Ascending aorta (tissue), 2 donors: ENCODE results near the gene DEFB121. TPM values are rescaled to one million over a fixed set of nuclear protein-coding genes. Genes with fewer than 3 reads are reported as not detected.
"Not testable (repeated sequence)": the region's sequence is repeated elsewhere in the genome, so short reads cannot be mapped to it uniquely, and the experiment has no call there.

Experiments used
- DNase-seq, 2 donors: peaks; one replicate each; pipeline ENCODE4 v3.0.0-alpha.2; 2019; ENCODE audit warnings: low spot score in 2 of 2
- H3K27ac ChIP-seq, 2 donors: fragments of 200-600 bp; sonication (generic); one replicate each; pipeline ENCODE4 v1.5.1; 2016 to 2017; ENCODE audit warnings: mild to moderate bottlenecking in 1 of 2
- H3K27me3 ChIP-seq: fragments of 200-600 bp; sonication (generic); one replicate; pipeline ENCODE4 v1.5.1; 2017
- H3K36me3 ChIP-seq, 2 donors: fragments of 200-600 bp; sonication (generic); one replicate each; pipeline ENCODE4 v1.5.1; 2016
- H3K4me1 ChIP-seq, 2 donors: fragments of 200-600 bp; sonication (generic); one replicate each; pipeline ENCODE4 v1.5.1; 2016 to 2017; ENCODE audit warnings: mild to moderate bottlenecking in 1 of 2
- H3K4me3 ChIP-seq, 2 donors: fragments of 200-600 bp; sonication (generic); one replicate each; pipeline ENCODE4 v1.5.1; 2016 to 2017; ENCODE audit warnings: mild to moderate bottlenecking in 1 of 2
- H3K9me3 ChIP-seq, 2 donors: fragments of 200-600 bp; sonication (generic); one replicate each; pipeline ENCODE4 v1.5.1; 2016
- CTCF ChIP-seq, 3 experiments: fragments of 200-600 bp in 2 of 3; fragments of 450-650 bp in 1 of 3; sonication (generic) in 2 of 3; IDR thresholded peaks; one replicate each; pipeline ENCODE4 v1.5.1; 2016 to 2019; ENCODE audit warnings: antibody characterized with exemption in 3 of 3, mild to moderate bottlenecking in 1 of 3, moderate library complexity in 1 of 3
- intact Hi-C: fragments of 100-400 bp; cut with DNase I; formaldehyde crosslinking; loops from one replicate; pipeline ENCODE4 v1.15.1; 2023
- total RNA-seq: library from RNA; depleted of rRNA; stranded (reverse); fragments of >200 nt; gene quantifications from one replicate; pipeline ENCODE4 v1.1.0, GENCODE V29; 2016

The DEFB121 gene
- total RNA-seq, 1 donor from 2014 or later: not detected

GRCh38 chr20:31440012-31440659 is 34.1 kb upstream of the DEFB121 start, which contains the start of gene DEFB123:
TSS of gene DEFB123 (plus strand) at chr20:31440632. CDS start at chr20:31440699, 67 bp downstream.
- H3K9me3 ChIP-seq: no peaks in the 10 kb centered on the region
- H3K4me1 ChIP-seq: no peaks in the 10 kb centered on the region
- H3K36me3 ChIP-seq: no peaks in the 10 kb centered on the region
- no peak within 1 kb of the TSS for H3K27ac ChIP-seq
- no peaks in the 10 kb centered on the region for H3K27me3 ChIP-seq
- TF ChIP-seq CTCF (IDR thresholded peaks at IDR 0.05): no peak
- DNase-seq: no peak
- intact Hi-C loops: no loop called here
- no peak within 1 kb of the TSS for H3K4me3 ChIP-seq

DNA sequence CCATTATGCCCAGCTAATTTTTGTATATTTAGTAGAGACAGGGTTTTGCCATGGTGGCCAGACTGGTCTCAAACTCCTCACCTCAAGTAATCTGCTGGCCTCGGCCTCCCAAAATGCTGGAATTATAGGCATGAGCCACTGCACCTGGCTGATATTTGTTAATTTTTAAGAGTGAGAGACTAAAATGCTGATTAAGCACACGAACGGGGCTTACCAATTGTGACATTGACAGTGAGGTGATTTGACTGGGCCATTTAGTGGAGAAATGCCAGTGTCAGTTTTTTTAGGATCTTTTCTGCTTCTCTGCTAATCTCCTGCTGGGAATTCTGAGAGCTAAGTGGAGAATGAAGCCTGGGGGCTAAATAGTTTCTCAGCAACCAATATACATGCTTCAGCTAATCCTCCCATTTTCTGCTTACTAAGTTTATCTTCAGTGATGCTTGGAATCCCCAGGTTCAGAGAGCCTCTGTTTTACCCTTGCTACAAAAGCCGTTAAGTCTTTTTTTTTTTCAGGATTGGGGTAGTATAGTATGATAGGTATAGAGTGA is 24.6 kb upstream of the DEFB121 start:
- H3K36me3 ChIP-seq: no peaks in the 10 kb centered on the region
- no peak for DNase-seq
- no peak overlapping the region for H3K27ac ChIP-seq
- no peaks in the 10 kb centered on the region for H3K4me1 ChIP-seq
- no peaks in the 10 kb centered on the region for H3K27me3 ChIP-seq
- TF ChIP-seq CTCF (IDR thresholded peaks at IDR 0.05): no peak
- peaks cover 0 to 8% of the 10 kb centered on the region in 2 donors for H3K9me3 ChIP-seq
- intact Hi-C loops: no loop called here
- H3K4me3 ChIP-seq: no peak overlapping the region

DNA sequence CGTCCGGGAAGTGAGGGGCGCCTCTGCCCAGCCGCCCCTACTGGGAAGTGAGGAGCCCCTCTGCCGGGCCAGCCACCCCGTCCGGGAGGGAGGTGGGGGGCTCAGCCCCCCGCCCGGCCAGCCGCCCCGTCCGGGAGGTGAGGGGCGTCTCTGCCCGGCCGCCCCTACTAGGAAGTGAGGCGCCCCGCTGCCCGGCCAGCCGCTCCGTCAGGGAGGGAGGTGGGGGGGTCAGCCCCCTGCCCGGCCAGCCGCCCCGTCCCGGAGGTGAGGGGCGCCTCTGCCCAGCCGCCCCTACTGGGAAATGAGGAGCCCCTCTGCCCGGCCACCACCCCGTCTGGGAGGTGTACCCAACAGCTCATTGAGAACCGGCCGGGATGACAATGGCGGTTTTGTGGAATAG is 21.6 kb upstream of the DEFB121 start:
- DNase-seq, H3K4me1 ChIP-seq, H3K27ac ChIP-seq, H3K36me3 ChIP-seq, H3K4me3 ChIP-seq, H3K27me3 ChIP-seq, H3K9me3 ChIP-seq, intact Hi-C loops: not testable (repeated sequence)

- H3K4me3 ChIP-seq, H3K4me1 ChIP-seq, DNase-seq, H3K36me3 ChIP-seq, H3K27me3 ChIP-seq, intact Hi-C loops, H3K27ac ChIP-seq, H3K9me3 ChIP-seq: not testable (repeated sequence)
Measured at GRCh38 chr20:31426891-31427551, 21.0 kb upstream of the DEFB121 start.

DNA sequence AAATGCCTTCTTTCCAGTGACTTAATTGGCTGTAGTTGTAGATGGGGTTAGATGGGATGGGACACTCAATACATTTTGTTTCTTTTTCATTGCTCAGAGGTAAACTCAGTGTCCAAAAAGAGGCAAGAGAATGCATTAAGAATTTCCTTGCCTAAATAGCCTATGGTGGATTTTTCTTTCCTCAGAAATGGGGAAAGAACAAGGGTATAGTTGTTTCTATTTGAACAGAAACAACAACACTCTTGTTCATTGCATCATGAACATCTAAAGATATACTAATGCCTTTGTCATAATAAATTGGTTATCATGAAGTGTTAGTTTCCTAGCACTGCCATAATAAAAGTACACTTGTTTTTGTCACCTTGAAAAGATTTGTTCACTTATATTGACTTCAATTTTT is 19.8 kb upstream of the DEFB121 start:
- Histone ChIP-seq H3K4me1 (no peaks in the 10 kb centered on the region), H3K4me3 (no peak overlapping the region), H3K36me3 (no peaks in the 10 kb centered on the region), H3K27me3 (no peaks in the 10 kb centered on the region), H3K27ac (no peak overlapping the region), H3K9me3 (peaks cover 0 to 8% of the 10 kb centered on the region in 2 donors)
- no peak for DNase-seq
- no peak for TF ChIP-seq CTCF (IDR thresholded peaks at IDR 0.05)
- intact Hi-C loops: no loop called here

DNA sequence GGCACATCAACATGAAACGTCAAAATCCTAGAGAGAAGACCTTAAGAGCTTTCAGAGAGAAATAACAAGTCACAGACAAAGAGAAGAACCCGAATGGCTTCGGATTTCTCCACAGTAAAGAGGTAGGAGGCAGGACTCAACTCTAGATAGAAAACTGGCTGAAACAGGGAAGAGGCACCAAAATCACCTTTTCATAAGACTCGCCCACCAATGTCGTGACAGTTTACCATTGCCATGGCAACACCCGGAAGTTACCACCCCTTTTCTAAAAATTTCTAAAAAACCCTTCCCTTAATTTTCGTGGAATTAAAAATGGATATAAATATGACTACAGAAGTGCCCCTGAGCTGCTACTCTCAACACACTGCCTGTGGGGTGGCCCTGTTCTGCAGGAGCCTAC is 12.3 kb upstream of the DEFB121 start:
- Histone ChIP-seq H3K4me1 (no peaks in the 10 kb centered on the region), H3K27me3 (no peaks in the 10 kb centered on the region), H3K36me3 (no peaks in the 10 kb centered on the region), H3K4me3 (no peak overlapping the region), H3K27ac (no peak overlapping the region), H3K9me3 (no peaks in the 10 kb centered on the region)
- TF ChIP-seq CTCF (IDR thresholded peaks at IDR 0.05): no peak
- intact Hi-C loops: no loop called here
- no peak for DNase-seq
